Activated naive CD4-positive, alpha-beta T cell treated with anti-CD3 and anti-CD28 coated beads, Interleukin-2, amount 50 U/mL, for 24 hours (primary cell): ENCODE measurements around the gene FCN2.
"Not testable (repeated sequence)": the region's sequence is repeated elsewhere in the genome, so short reads cannot be mapped to it uniquely, and the experiment has no call there.

Experiments
- H3K27ac Mint-ChIP-seq: one replicate; pipeline ENCODE4 v1.8.0; 2021; ENCODE audit warnings: mild to moderate bottlenecking, mixed read lengths
- H3K27me3 Mint-ChIP-seq: one replicate; pipeline ENCODE4 v1.8.0; 2021; ENCODE audit warnings: mixed read lengths
- H3K36me3 Mint-ChIP-seq: one replicate; pipeline ENCODE4 v1.8.0; 2021; ENCODE audit warnings: mixed read lengths
- H3K4me1 Mint-ChIP-seq: one replicate; pipeline ENCODE4 v1.8.0; 2021; ENCODE audit warnings: mixed read lengths
- H3K4me3 Mint-ChIP-seq: one replicate; pipeline ENCODE4 v1.8.0; 2021; ENCODE audit warnings: mild to moderate bottlenecking, mixed read lengths
- H3K9me3 Mint-ChIP-seq: one replicate; pipeline ENCODE4 v1.8.0; 2021; ENCODE audit warnings: mixed read lengths

FCN2 gene

GRCh38 chr9:134857451-134857850, 23.2 kb upstream of the FCN2 start:
- H3K27me3 Mint-ChIP-seq, result peaks cover 13% of the 10 kb centered on the region
- H3K36me3 Mint-ChIP-seq, H3K4me1 Mint-ChIP-seq, H3K27ac Mint-ChIP-seq, H3K4me3 Mint-ChIP-seq, H3K9me3 Mint-ChIP-seq: not testable (repeated sequence)

- Mint-ChIP-seq H3K36me3 (no peaks in the 10 kb centered on the region), H3K9me3 (peaks cover 5% of the 10 kb centered on the region), H3K27ac (no peak overlapping the region), H3K27me3 (peaks cover 13% of the 10 kb centered on the region), H3K4me1 (no peaks in the 10 kb centered on the region), H3K4me3 (no peak overlapping the region)
Measured at GRCh38 chr9:134858051-134858841, 22.4 kb upstream of the FCN2 start.

GRCh38 chr9:134860510-134860909, 20.1 kb upstream of the FCN2 start:
- Mint-ChIP-seq H3K36me3 (no peaks in the 10 kb centered on the region), H3K27ac (no peak overlapping the region), H3K4me1 (no peaks in the 10 kb centered on the region), H3K27me3 (peaks cover 11% of the 10 kb centered on the region), H3K9me3 (peaks cover 5% of the 10 kb centered on the region), H3K4me3 (no peak overlapping the region)

- Mint-ChIP-seq H3K9me3 (peaks cover 5% of the 10 kb centered on the region), H3K4me1 (no peaks in the 10 kb centered on the region), H3K27ac (no peak overlapping the region), H3K4me3 (no peak overlapping the region), H3K36me3 (no peaks in the 10 kb centered on the region), H3K27me3 (peaks cover 8% of the 10 kb centered on the region)
Measured at GRCh38 chr9:134861595-134862334, 18.8 kb upstream of the FCN2 start.

- Mint-ChIP-seq H3K4me3 (no peak overlapping the region), H3K27ac (no peak overlapping the region), H3K9me3 (no peaks in the 10 kb centered on the region), H3K27me3 (no peaks in the 10 kb centered on the region), H3K36me3 (no peaks in the 10 kb centered on the region), H3K4me1 (no peaks in the 10 kb centered on the region)
Measured at GRCh38 chr9:134863306-134863902, 17.2 kb upstream of the FCN2 start.

- Mint-ChIP-seq H3K4me1 (no peaks in the 10 kb centered on the region), H3K4me3 (no peak overlapping the region), H3K36me3 (no peaks in the 10 kb centered on the region), H3K9me3 (no peaks in the 10 kb centered on the region), H3K27me3 (no peaks in the 10 kb centered on the region), H3K27ac (no peak overlapping the region)
Measured at GRCh38 chr9:134863941-134864820, 16.4 kb upstream of the FCN2 start.

GRCh38 chr9:134864821-134865190, 15.8 kb upstream of the FCN2 start:
- Mint-ChIP-seq H3K4me3 (no peak overlapping the region), H3K9me3 (no peaks in the 10 kb centered on the region), H3K36me3 (no peaks in the 10 kb centered on the region), H3K27me3 (no peaks in the 10 kb centered on the region), H3K4me1 (no peaks in the 10 kb centered on the region), H3K27ac (no peak overlapping the region)

GRCh38 chr9:134867917-134868750, 12.5 kb upstream of the FCN2 start:
- H3K36me3 Mint-ChIP-seq, result no peaks in the 10 kb centered on the region
- H3K27me3 Mint-ChIP-seq, result no peaks in the 10 kb centered on the region
- no peak overlapping the region for H3K4me3 Mint-ChIP-seq
- H3K4me1 Mint-ChIP-seq, result no peaks in the 10 kb centered on the region
- H3K9me3 Mint-ChIP-seq, result no peaks in the 10 kb centered on the region
- no peak overlapping the region for H3K27ac Mint-ChIP-seq

- H3K4me3 Mint-ChIP-seq, result no peak overlapping the region
- H3K27ac Mint-ChIP-seq, result no peak overlapping the region
- no peaks in the 10 kb centered on the region for H3K9me3 Mint-ChIP-seq
- no peaks in the 10 kb centered on the region for H3K4me1 Mint-ChIP-seq
- H3K27me3 Mint-ChIP-seq, result no peaks in the 10 kb centered on the region
- no peaks in the 10 kb centered on the region for H3K36me3 Mint-ChIP-seq
Measured at GRCh38 chr9:134868751-134869553, 11.7 kb upstream of the FCN2 start.

GRCh38 chr9:134869554-134870300, 10.9 kb upstream of the FCN2 start:
- Mint-ChIP-seq H3K27ac (no peak overlapping the region), H3K4me1 (no peaks in the 10 kb centered on the region), H3K9me3 (no peaks in the 10 kb centered on the region), H3K27me3 (no peaks in the 10 kb centered on the region), H3K36me3 (no peaks in the 10 kb centered on the region), H3K4me3 (no peak overlapping the region)

GRCh38 chr9:134870301-134870694, 10.3 kb upstream of the FCN2 start:
- Mint-ChIP-seq H3K36me3 (no peaks in the 10 kb centered on the region), H3K27ac (no peak overlapping the region), H3K4me3 (no peak overlapping the region), H3K27me3 (no peaks in the 10 kb centered on the region), H3K4me1 (no peaks in the 10 kb centered on the region), H3K9me3 (no peaks in the 10 kb centered on the region)

GRCh38 chr9:134870746-134871662, 9.6 kb upstream of the FCN2 start:
- no peak overlapping the region for H3K4me3 Mint-ChIP-seq
- no peaks in the 10 kb centered on the region for H3K9me3 Mint-ChIP-seq
- H3K36me3 Mint-ChIP-seq, result no peaks in the 10 kb centered on the region
- no peaks in the 10 kb centered on the region for H3K27me3 Mint-ChIP-seq
- no peaks in the 10 kb centered on the region for H3K4me1 Mint-ChIP-seq
- no peak overlapping the region for H3K27ac Mint-ChIP-seq
